IPS-18a (cell line): ENCODE measurements around the gene AAGAB.

Source experiments
- H3K27ac ChIP-seq: one replicate; pipeline ENCODE4 v1.5.1; 2013; ENCODE audit warnings: low read length
- H3K27me3 ChIP-seq: one replicate; pipeline ENCODE4 v1.6.1; 2013; ENCODE audit warnings: mild to moderate bottlenecking, low read length; ENCODE audit not compliant: control insufficient read depth, insufficient read depth
- H3K36me3 ChIP-seq: one replicate; pipeline ENCODE4 v1.6.1; 2013; ENCODE audit warnings: low read depth, low read length; ENCODE audit not compliant: control insufficient read depth
- H3K4me1 ChIP-seq: one replicate; pipeline ENCODE4 v1.6.1; 2013; ENCODE audit warnings: low read depth, low read length; ENCODE audit not compliant: control insufficient read depth
- H3K4me3 ChIP-seq: one replicate; pipeline ENCODE4 v1.5.1; 2013; ENCODE audit warnings: low read length
- H3K9ac ChIP-seq: one replicate; pipeline ENCODE4 v1.6.1; 2013; ENCODE audit warnings: mild to moderate bottlenecking, low read length, moderate library complexity
- H3K9me3 ChIP-seq: one replicate; pipeline ENCODE4 v1.6.1; 2013; ENCODE audit warnings: low read depth, low read length; ENCODE audit not compliant: control insufficient read depth

AAGAB gene

DNA sequence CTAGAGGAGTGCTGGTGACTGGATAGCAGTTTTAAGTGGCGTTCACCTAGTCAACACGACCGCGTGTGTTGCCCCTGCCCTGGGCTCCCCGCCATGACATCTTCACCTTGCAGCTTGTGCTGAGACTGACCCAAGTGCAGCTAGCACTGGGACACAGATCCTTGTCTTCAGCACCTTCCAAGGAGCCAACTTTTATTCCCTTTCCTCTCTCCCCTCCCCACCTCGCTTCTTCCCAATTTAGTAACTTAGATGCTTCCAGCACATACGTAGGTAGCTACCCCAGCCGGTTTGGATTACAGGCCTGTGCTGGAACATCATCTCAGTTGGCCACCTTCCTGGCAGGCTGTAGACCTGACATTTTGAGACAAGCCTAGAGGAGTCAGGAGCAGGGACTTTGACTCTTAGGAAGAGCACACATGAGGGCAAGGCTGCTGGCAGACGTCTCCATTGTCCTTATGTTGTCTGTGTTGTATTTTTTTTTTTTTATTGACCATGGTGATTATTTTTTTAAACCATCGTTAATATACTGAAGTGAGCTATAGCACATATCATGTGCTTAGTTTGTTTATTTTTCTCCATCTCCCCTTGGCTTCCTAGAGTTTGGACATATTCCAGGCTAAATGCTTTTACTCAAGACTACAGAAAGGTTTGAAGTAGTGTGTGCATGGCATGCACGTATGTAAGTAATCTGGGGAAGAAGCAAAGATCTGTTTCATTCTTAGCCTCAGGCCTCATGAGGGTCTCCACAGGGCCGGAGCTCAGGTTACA is 61.1 kb downstream of the AAGAB start:
- Histone ChIP-seq H3K9me3 (no peaks in the 10 kb centered on the region), H3K36me3 (peaks cover 10% of the 10 kb centered on the region), H3K27ac (no peak overlapping the region)

DNA sequence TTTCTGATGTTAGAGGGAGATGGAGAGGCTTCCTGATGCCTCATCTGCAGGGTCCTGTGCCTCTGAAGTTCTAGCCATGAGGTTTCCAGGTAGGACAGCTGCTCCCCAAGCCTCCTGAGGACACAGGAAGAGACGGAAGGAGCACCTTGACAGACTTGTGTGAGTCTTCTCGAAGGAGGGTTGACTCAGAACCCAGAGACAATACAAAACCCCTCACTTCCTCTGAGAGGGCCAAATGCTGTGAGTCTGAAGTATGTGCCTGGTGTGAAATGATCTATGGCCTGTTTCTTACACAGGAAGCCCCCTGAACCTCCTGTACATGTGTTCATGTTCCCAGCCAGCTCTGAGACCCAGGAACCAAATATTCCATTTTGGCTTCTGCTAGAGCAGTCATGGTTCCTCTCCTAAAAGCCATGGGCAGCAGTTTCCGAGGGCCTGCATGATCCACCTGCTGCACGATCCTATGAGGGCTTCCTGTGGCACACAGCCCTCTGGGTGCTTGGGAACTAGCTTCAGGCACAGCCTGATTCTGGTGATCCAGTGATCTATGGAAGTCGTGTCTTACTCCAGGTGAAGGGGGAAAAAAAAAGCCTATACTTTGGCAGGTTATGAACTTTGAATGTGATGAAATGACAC is 62.2 kb downstream of the AAGAB start:
- Histone ChIP-seq H3K36me3 (peaks cover 15% of the 10 kb centered on the region), H3K9me3 (no peaks in the 10 kb centered on the region), H3K9ac (no peak overlapping the region), H3K4me3 (no peak overlapping the region), H3K4me1 (no peaks in the 10 kb centered on the region), H3K27me3 (no peaks in the 10 kb centered on the region), H3K27ac (no peak overlapping the region)

More for the DNA sequence above, 61.1 kb downstream of the AAGAB start:
- no peak overlapping the region for H3K9ac ChIP-seq
- no peaks in the 10 kb centered on the region for H3K4me1 ChIP-seq
- H3K4me3 ChIP-seq = no peak overlapping the region
- H3K27me3 ChIP-seq = no peaks in the 10 kb centered on the region

DNA sequence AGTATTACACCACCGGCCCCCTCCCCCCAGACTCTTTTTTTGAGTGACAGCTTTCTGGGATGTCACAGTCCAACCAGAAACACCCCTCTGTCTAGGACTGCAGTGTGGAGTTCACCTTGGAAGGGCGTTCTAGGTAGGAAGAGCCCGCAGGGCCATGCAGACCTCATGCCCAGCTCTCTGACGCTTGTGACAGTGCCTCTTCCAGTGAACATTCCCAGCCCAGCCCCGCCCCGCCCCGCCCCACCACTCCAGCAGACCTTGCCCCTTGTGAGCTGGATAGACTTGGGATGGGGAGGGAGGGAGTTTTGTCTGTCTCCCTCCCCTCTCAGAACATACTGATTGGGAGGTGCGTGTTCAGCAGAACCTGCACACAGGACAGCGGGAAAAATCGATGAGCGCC is 63.6 kb downstream of the AAGAB start:
- Histone ChIP-seq H3K36me3 (peaks cover 17% of the 10 kb centered on the region), H3K27ac (no peak overlapping the region), H3K27me3 (no peaks in the 10 kb centered on the region), H3K9me3 (no peaks in the 10 kb centered on the region), H3K4me1 (no peaks in the 10 kb centered on the region), H3K9ac (no peak overlapping the region), H3K4me3 (no peak overlapping the region)

GRCh38 chr15:67190326-67190725 is 64.1 kb downstream of the AAGAB start:
- no peaks in the 10 kb centered on the region for H3K27me3 ChIP-seq
- H3K9ac ChIP-seq = no peak overlapping the region
- H3K36me3 ChIP-seq = peaks cover 19% of the 10 kb centered on the region
- H3K4me3 ChIP-seq = no peak overlapping the region
- H3K4me1 ChIP-seq = no peaks in the 10 kb centered on the region
- no peaks in the 10 kb centered on the region for H3K9me3 ChIP-seq
- H3K27ac ChIP-seq = no peak overlapping the region

DNA sequence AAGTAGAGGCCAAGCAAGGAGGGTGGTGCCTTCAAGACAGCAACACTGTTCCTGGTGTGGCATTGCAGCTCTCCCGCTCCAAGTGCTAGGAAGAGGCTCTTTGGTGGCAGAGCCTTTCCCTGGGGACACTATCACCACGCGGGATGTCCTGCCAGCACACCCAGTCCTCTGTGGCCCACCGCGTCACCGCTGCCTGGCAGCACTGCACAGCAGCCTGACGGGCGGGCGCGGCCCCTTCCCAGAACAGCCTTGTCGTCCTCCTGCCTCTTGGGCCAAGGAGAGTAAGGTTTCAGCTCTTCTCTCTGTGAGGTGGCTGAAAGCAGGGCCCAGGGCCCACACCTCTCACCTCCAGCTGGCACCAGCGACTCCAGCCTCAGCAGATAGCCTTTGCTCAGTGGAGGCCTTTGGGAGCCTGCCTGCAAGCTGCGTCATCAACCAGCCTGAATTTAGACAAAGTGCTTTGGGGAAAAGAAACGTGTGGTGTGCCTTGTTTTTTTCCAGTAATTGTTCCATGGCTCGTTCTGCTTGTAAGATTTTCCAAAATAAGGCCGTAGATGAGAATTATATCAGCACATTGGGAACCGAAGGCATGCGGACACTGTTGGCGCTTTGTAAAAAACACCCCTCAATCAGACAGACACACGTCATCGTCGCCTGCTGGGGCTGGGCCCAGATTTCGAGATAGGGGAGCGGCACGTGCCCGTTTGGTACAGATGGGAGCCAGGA is 65.0 kb downstream of the AAGAB start:
- Histone ChIP-seq H3K36me3 (peaks cover 19% of the 10 kb centered on the region), H3K27ac (no peak overlapping the region)

DNA sequence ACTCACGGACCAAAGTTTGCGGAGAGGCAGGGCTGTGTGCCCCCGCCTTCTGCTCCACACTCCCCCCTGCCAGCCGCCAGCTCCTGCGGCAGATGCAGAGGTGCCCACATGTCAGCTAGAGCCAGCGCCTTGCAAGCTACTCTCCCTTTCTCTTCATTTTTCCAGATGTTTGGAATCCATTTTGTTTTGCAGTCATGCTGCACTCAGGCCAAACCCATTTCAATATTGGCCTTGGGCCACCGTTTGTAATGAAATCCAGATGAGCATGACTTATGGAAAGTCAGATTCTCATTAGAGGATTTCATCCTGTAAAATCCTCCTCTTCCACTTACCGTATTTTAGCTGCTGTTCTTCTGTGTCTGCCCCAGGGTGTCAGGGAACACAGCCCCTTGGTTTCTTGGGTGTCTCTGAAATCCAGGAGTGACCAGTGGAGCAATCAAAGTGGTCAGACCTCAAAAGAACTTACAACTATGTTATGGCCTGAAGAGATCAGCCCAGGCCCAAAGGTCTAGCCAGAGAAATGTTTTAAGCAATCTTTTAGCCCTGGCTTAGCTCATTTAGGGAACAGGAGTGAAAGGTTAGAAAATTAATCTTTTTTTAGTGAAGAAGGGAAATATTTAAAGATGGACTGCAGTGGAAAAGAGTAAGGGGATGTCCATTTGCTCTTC is 65.8 kb downstream of the AAGAB start:
- no peaks in the 10 kb centered on the region for H3K9me3 ChIP-seq
- H3K9ac ChIP-seq = no peak overlapping the region
- no peaks in the 10 kb centered on the region for H3K4me1 ChIP-seq
- no peak overlapping the region for H3K4me3 ChIP-seq
- H3K27me3 ChIP-seq = no peaks in the 10 kb centered on the region
- H3K36me3 ChIP-seq = peaks cover 19% of the 10 kb centered on the region
- no peak overlapping the region for H3K27ac ChIP-seq

More for the DNA sequence above, 65.0 kb downstream of the AAGAB start:
- Histone ChIP-seq H3K9me3 (no peaks in the 10 kb centered on the region), H3K4me3 (no peak overlapping the region), H3K9ac (no peak overlapping the region), H3K4me1 (no peaks in the 10 kb centered on the region), H3K27me3 (no peaks in the 10 kb centered on the region)

DNA sequence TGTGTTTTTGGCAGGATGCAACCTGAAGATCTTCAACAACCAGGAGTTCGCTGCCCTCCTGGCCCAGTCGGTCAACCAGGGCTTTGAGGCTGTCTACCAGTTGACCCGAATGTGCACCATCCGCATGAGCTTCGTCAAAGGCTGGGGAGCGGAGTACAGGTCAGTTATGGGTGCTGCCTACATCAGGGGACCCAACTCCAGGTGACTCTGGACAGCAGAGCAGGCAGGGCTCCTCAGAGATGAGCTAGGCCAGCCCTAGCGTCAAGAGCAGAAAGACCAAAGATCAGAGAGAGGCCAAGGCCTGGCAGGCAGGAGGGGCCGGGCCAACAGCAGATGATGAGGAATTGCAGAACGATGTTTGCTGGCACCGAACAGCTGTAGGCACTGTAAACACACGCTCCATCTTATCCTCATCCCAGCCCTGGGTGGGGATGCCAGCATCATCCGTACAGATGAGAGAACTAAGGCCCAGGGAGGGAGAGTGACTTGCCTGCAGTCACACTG is 67.1 kb downstream of the AAGAB start:
- Histone ChIP-seq H3K4me3 (no peak overlapping the region), H3K36me3 (peaks cover 19% of the 10 kb centered on the region), H3K27me3 (no peaks in the 10 kb centered on the region), H3K27ac (no peak overlapping the region), H3K9ac (no peak overlapping the region), H3K9me3 (no peaks in the 10 kb centered on the region), H3K4me1 (no peaks in the 10 kb centered on the region)

DNA sequence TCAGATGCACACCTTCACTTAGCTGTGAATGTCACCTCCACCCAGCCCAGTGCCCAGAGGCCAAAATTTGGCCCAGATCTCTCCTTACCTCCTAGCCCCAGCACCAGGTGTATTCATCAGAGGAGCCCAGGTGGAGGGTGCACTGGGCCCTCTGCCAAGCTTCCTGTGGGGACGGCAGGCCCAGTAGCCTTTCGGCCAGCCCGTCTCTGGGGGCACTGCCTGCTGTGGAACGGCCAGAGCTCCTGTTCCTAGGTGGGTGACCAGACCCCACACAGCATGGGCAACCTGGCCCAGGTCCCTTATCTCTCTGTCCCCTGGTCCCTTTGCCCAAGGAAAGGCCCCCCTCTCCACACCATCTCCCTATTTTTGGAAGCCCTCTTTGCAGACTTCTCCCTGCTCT is 67.8 kb downstream of the AAGAB start:
- Histone ChIP-seq H3K4me3 (no peak overlapping the region), H3K36me3 (peaks cover 19% of the 10 kb centered on the region), H3K27me3 (no peaks in the 10 kb centered on the region), H3K4me1 (no peaks in the 10 kb centered on the region), H3K27ac (no peak overlapping the region), H3K9me3 (no peaks in the 10 kb centered on the region), H3K9ac (no peak overlapping the region)

DNA sequence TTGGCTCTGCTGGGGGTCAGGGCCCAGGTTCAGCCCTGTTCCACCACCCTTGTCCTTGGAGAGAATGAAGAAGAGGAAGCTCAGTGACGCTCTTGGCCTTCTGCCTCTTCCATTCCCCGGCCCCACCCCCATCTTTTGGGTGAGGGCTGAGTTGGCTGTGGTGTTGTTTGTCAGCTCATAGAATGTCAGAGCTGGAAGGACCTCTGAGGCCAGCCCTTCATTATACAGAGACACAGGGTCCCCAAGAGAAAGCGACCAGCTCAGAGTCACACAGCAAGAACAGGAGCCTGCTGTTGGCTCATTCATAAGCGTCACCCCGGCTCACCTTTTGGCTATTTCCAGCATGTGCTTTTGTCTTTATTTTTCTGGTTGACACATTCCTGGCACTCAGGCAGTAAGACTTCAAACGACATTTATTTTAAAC is 68.2 kb downstream of the AAGAB start:
- Histone ChIP-seq H3K27ac (no peak overlapping the region), H3K9ac (no peak overlapping the region), H3K36me3 (peaks cover 19% of the 10 kb centered on the region), H3K4me1 (no peaks in the 10 kb centered on the region), H3K27me3 (no peaks in the 10 kb centered on the region), H3K4me3 (no peak overlapping the region), H3K9me3 (no peaks in the 10 kb centered on the region)

DNA sequence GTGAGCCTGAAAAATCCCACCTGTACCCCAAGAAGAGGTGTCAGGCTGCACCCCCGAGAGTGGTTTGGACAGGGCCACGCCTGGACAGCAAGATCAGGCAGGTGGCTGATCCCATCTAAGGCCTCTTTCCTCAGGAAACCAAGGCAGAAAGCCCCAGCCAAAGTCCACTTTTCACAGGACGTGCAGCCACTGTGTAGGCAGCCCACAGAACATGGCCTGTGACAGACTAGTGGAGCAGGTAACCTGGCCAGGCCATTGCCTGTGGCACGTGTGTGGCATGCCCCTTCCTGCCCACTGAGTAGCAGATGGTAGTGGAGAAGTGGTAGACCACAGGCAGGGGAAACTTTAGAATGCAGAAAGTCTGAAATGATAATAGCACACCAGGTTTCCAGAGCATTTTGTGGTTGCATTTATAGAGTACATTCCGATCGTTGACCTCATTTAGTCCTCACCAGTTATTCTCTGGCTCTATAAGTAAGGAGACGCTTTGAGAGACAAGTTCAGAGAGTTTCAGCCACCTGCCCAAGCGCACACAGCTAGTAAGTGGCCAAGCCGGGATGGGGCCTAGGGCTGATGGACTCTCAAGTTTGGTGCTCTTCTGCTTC is 68.7 kb downstream of the AAGAB start:
- Histone ChIP-seq H3K27ac (no peak overlapping the region), H3K36me3 (peaks cover 19% of the 10 kb centered on the region), H3K9me3 (no peaks in the 10 kb centered on the region), H3K27me3 (no peaks in the 10 kb centered on the region), H3K4me1 (no peaks in the 10 kb centered on the region), H3K9ac (no peak overlapping the region), H3K4me3 (no peak overlapping the region)

DNA sequence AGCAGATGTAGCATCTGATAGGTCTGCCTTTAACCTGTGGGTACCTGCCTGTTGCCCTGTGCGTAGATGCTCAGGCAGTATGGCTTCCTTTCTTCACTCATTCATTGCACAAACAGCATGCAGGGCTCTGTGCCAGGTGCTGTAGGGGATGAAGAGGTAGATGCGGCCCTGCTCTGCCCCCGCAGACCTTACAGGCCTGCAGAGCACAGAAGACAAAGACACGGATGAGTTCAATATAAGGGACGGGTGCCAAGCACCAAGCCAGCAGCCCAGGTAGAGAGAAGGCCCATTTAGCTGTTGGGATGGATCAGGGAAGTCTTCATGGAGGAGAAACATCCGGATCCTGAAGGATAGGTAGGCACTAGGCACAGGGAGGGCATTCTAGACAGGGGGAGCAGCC is 69.4 kb downstream of the AAGAB start:
- Histone ChIP-seq H3K9me3 (no peaks in the 10 kb centered on the region), H3K4me1 (no peaks in the 10 kb centered on the region), H3K27ac (no peak overlapping the region), H3K9ac (no peak overlapping the region), H3K4me3 (no peak overlapping the region), H3K27me3 (no peaks in the 10 kb centered on the region), H3K36me3 (peaks cover 16% of the 10 kb centered on the region)
